Measurements from ENCODE around the gene OTX2. TPM values are rescaled to one million over a fixed set of nuclear protein-coding genes. Genes with fewer than 3 reads are reported as not detected.

Gene OTX2
- total RNA-seq, 1 donor from 2014 or later: not detected

DNA sequence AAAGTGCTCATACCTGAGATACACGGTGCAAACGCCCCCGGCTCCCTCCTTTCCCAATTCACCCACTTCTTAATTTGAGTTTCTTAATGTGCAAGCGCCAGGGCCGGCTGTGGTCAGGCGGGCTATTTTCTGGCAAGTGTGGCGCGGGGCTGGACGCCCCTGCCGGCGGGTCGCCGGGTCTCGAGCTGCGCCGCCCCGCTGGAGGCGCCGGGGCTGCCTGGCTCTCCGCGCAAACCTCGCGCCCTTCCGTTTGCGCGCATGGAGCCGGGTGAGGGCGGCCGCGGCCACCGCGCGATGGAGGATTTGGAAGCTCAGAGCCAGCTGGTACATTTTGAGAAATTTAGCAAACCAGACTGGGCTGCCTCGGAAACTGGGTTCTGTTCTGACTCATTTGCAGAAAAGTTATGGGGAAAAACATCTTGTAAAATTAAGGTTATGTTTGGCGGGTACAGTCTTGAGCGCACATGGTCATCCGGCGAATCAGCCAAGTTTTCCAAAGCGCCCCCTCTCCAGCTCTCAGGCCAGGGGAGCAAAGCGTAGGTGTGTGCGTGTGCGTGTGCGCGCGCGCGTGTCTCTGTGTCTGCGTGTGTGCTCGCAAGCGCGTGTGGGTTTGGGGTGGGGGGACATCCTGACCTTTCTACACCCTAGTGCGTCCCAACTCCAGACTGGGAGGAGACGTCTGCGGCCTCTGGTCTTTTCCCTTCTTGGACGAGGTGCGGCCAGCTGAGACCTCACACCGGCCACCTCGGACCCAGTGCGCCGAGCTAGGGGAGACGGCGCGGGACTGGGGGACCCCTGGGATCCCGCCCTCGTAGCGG, 6.5 kb upstream of the OTX2 start:
- no peak for DNase-seq (ENCODE audit: extremely low spot score in 2 of 2)
- intact Hi-C loops (cut with DNase I): no loop called here
- H3K27ac ChIP-seq: no peak overlapping the region
- peaks cover 10% of the 10 kb centered on the region for H3K27me3 ChIP-seq
- H3K9me3 ChIP-seq: no peaks in the 10 kb centered on the region
- no peak overlapping the region for H3K4me3 ChIP-seq
- no peaks in the 10 kb centered on the region for H3K4me1 ChIP-seq
- H3K36me3 ChIP-seq: no peaks in the 10 kb centered on the region
- no peak for TF ChIP-seq POLR2A (IDR thresholded peaks at IDR 0.05)

DNA sequence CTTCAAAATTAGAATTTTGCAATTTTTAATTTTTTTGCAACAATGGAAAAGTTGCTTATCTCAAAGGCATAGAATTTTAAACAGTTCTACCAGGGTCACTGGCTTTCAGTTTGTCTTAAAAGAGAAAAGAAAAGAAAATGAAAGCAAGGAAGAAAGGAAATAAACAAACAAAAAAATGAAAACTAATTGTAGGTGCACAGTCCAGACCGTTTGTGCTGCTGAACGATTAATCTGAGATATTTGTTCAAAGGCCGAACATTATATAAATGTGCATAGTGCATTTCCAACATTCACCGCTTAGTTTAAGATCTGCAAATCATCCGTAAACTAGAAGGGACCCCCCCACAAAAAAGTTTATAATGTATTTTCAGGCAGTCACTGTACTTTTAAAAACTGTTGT, 5.5 kb upstream of the OTX2 start:
- TF ChIP-seq POLR2AphosphoS5 (IDR thresholded peaks at IDR 0.05; ENCODE audit: insufficient read depth in 1 of 2, low read depth in 1 of 2): no peak
- TF ChIP-seq POLR2A (IDR thresholded peaks at IDR 0.05): no peak
- TF ChIP-seq, protein P1, sequence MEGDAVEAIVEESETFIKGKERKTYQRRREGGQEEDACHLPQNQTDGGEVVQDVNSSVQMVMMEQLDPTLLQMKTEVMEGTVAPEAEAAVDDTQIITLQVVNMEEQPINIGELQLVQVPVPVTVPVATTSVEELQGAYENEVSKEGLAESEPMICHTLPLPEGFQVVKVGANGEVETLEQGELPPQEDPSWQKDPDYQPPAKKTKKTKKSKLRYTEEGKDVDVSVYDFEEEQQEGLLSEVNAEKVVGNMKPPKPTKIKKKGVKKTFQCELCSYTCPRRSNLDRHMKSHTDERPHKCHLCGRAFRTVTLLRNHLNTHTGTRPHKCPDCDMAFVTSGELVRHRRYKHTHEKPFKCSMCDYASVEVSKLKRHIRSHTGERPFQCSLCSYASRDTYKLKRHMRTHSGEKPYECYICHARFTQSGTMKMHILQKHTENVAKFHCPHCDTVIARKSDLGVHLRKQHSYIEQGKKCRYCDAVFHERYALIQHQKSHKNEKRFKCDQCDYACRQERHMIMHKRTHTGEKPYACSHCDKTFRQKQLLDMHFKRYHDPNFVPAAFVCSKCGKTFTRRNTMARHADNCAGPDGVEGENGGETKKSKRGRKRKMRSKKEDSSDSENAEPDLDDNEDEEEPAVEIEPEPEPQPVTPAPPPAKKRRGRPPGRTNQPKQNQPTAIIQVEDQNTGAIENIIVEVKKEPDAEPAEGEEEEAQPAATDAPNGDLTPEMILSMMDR (IDR thresholded peaks at IDR 0.05): no peak
- H3K4me1 ChIP-seq: no peaks in the 10 kb centered on the region
- no peaks in the 10 kb centered on the region for H3K36me3 ChIP-seq
- intact Hi-C loops (cut with DNase I): no loop called here
- H3K4me3 ChIP-seq: no peak overlapping the region
- no peak for DNase-seq (ENCODE audit: extremely low spot score in 2 of 2)
- no peak overlapping the region for H3K27ac ChIP-seq
- H3K27me3 ChIP-seq: peaks cover 20% of the 10 kb centered on the region
- H3K9me3 ChIP-seq: no peaks in the 10 kb centered on the region

DNA sequence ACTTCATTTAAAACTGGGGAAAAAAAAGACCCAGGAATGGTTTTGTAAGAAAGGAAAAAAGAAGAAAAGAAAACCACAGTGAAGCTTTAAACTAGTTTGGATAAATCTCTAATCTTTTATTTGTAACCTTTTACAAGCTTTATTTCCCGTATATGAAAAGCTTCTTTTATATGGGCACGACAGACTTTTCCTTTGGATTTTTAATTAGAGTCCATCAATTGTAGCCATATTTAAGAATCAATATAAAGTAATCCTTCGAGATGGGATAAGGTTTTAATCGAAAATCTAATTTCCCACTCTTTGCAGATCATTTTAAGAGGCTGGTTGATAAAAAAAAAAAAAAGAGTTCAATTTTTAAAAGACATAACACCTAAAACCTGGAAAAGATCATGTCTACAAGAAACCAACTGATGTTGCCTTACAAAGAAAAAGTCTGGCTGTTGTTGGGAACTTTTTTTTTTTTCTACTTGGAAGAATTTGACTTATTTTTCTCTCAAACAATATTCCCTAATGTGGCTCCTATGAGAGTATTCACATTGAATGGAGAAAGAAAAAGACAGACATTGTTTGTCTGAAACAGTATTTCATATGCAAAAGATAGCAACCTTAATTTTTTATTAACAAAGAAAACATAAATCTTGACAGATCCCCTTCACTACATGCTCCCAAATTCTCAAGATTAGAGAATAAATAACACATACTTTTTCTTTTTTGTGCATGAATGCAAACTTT, 4.9 kb upstream of the OTX2 start:
- intact Hi-C loops (cut with DNase I): no loop called here
- TF ChIP-seq POLR2A (IDR thresholded peaks at IDR 0.05) (no peak), POLR2AphosphoS5 (IDR thresholded peaks at IDR 0.05; ENCODE audit: insufficient read depth in 1 of 2, low read depth in 1 of 2) (no peak)
- TF ChIP-seq, protein P1 (IDR thresholded peaks at IDR 0.05): no peak
- Histone ChIP-seq H3K27ac (no peak overlapping the region), H3K4me1 (no peaks in the 10 kb centered on the region), H3K27me3 (peaks cover 24% of the 10 kb centered on the region), H3K4me3 (no peak overlapping the region), H3K36me3 (no peaks in the 10 kb centered on the region), H3K9me3 (no peaks in the 10 kb centered on the region)
- no peak for DNase-seq (ENCODE audit: extremely low spot score in 2 of 2)

DNA sequence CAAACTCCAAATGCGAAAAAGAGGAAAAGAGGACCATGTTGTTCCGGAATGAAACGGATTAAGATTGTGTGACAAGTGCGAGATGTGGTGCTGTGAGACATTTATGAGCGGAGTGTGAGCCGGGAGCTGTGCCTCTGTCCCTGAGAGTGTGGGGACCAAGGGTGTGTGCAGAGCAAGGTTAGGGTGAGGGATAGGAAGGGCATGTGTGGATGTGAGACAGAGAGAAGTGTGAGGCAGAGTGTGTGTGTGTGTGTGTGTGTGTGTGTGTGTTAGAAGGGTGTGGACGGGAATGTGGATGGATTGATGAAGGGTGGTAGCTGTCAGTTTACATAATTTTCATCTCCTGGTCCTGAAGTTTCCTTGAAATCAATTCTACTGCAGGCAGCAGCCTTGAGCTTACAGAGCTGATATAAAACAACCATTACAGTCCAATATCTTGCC, 4.3 kb upstream of the OTX2 start:
- Histone ChIP-seq H3K4me1 (peaks cover 4% of the 10 kb centered on the region), H3K36me3 (no peaks in the 10 kb centered on the region), H3K9me3 (no peaks in the 10 kb centered on the region), H3K27ac (no peak overlapping the region), H3K27me3 (peaks cover 30% of the 10 kb centered on the region), H3K4me3 (no peak overlapping the region)
- intact Hi-C loops (cut with DNase I): no loop called here
- TF ChIP-seq, protein P1 (IDR thresholded peaks at IDR 0.05): no peak
- TF ChIP-seq POLR2AphosphoS5 (IDR thresholded peaks at IDR 0.05; ENCODE audit: insufficient read depth in 1 of 2, low read depth in 1 of 2): no peak
- no peak for TF ChIP-seq POLR2A (IDR thresholded peaks at IDR 0.05)
- no peak for DNase-seq (ENCODE audit: extremely low spot score in 2 of 2)

DNA sequence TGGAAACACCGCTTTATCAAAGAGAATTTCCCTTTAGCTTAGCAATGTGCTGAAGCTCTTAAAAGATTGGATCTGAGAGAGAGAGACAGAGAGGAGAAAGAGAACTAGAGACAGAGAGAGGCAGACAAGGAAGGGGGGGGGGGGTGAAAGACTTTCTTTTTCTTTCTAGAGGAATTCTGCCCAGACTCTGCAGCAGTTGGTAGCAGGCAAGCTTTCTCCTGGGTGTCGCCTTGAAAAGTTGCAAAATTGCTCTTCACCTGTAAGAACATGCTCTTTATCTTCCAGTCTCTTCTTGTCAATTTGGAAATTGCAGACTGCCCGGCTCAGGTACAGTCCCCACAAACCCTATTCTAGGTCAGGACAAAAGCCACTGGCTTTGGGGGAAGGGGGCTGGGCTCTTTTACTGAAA, 2.9 kb upstream of the OTX2 start:
- Histone ChIP-seq H3K27ac (no peak overlapping the region), H3K36me3 (no peaks in the 10 kb centered on the region), H3K9me3 (no peaks in the 10 kb centered on the region), H3K27me3 (peaks cover 33% of the 10 kb centered on the region), H3K4me1 (peaks cover 18% of the 10 kb centered on the region), H3K4me3 (no peak overlapping the region)
- TF ChIP-seq POLR2AphosphoS5 (IDR thresholded peaks at IDR 0.05; ENCODE audit: insufficient read depth in 1 of 2, low read depth in 1 of 2) (no peak), POLR2A (IDR thresholded peaks at IDR 0.05) (no peak)
- TF ChIP-seq, protein P1 (IDR thresholded peaks at IDR 0.05): no peak
- intact Hi-C loops (cut with DNase I): no loop called here
- DNase-seq (ENCODE audit: extremely low spot score in 2 of 2): no peak
